Measurements from ENCODE around the gene ATP8A2. TPM values are rescaled to one million over a fixed set of nuclear protein-coding genes. Genes with fewer than 3 reads are reported as not detected.

ATP8A2 gene
- total RNA-seq, 1 experiment from 2014 or later, result 5.2 TPM

DNA sequence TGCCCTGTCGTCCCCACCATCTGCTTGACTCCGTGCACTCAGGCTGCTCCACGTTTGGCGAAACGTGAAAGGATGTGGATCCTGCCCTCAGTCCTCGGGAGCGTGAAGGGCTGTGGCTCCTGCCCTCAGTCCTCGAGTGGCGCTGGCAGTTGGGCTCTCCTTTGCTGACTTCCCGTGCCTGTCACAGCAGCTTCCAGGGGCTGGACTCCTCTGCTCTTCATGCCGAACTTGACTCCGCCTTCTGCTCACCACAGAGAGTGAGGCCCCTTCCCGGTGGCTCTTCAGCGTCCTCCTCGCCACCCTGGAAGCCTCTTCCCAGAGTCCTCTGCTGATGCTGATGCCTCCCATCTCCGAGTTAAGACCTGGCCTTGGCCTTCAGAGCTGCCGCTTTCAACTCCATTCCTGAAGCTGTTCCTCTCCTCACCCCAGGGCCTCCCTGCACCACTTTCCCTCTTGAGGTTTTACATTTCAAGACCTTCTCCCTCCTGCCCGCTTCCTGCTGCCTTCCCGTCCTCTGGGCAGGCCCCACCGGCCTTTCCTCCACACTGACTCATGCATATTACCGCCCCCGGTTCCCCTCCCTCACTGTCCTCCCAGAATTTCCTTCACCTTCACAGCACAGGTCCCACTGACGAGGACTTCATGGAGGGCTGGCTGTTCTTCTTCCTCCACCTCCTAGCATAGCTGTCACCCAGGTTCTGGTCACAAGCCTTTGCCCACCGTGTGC is 568.4 kb downstream of the ATP8A2 start (continued):
- TF ChIP-seq, protein P1, sequence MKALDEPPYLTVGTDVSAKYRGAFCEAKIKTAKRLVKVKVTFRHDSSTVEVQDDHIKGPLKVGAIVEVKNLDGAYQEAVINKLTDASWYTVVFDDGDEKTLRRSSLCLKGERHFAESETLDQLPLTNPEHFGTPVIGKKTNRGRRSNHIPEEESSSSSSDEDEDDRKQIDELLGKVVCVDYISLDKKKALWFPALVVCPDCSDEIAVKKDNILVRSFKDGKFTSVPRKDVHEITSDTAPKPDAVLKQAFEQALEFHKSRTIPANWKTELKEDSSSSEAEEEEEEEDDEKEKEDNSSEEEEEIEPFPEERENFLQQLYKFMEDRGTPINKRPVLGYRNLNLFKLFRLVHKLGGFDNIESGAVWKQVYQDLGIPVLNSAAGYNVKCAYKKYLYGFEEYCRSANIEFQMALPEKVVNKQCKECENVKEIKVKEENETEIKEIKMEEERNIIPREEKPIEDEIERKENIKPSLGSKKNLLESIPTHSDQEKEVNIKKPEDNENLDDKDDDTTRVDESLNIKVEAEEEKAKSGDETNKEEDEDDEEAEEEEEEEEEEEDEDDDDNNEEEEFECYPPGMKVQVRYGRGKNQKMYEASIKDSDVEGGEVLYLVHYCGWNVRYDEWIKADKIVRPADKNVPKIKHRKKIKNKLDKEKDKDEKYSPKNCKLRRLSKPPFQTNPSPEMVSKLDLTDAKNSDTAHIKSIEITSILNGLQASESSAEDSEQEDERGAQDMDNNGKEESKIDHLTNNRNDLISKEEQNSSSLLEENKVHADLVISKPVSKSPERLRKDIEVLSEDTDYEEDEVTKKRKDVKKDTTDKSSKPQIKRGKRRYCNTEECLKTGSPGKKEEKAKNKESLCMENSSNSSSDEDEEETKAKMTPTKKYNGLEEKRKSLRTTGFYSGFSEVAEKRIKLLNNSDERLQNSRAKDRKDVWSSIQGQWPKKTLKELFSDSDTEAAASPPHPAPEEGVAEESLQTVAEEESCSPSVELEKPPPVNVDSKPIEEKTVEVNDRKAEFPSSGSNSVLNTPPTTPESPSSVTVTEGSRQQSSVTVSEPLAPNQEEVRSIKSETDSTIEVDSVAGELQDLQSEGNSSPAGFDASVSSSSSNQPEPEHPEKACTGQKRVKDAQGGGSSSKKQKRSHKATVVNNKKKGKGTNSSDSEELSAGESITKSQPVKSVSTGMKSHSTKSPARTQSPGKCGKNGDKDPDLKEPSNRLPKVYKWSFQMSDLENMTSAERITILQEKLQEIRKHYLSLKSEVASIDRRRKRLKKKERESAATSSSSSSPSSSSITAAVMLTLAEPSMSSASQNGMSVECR (CRISPR knock-in tag; IDR thresholded peaks at IDR 0.05; ENCODE audit: borderline replicate concordance), result no peak
- TF ChIP-seq SMAD4 (CRISPR knock-in tag; IDR thresholded peaks at IDR 0.05), result no peak

DNA sequence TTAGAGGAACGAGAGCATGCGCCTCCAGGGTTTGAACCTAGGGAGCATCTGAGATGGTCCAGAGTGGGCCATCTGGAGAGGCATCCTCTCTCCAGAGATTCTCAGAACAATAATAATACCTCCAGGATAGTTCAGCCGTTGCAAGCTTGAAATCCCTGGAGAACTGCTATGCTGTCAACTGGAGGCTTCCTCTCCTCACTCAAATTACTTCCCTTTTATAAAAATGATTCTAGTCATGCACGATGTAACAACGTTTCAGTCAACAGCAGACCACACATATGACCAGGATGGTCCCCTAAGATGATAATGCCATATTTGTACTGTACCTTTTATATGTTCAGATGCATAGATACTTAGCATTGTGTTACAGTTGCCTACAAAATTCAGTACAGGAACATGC is 571.3 kb downstream of the ATP8A2 start:
- no peak for DNase-seq (ENCODE audit: low spot score)
- no peak for TF ChIP-seq CREB1 (CRISPR knock-in tag; IDR thresholded peaks at IDR 0.05)
- TF ChIP-seq, protein P2, sequence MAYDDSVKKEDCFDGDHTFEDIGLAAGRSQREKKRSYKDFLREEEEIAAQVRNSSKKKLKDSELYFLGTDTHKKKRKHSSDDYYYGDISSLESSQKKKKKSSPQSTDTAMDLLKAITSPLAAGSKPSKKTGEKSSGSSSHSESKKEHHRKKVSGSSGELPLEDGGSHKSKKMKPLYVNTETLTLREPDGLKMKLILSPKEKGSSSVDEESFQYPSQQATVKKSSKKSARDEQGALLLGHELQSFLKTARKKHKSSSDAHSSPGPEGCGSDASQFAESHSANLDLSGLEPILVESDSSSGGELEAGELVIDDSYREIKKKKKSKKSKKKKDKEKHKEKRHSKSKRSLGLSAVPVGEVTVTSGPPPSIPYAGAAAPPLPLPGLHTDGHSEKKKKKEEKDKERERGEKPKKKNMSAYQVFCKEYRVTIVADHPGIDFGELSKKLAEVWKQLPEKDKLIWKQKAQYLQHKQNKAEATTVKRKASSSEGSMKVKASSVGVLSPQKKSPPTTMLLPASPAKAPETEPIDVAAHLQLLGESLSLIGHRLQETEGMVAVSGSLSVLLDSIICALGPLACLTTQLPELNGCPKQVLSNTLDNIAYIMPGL (CRISPR knock-in tag; IDR thresholded peaks at IDR 0.05), result no peak
- no peak for TF ChIP-seq ZNF317 (CRISPR knock-in tag; IDR thresholded peaks at IDR 0.05; ENCODE audit: borderline replicate concordance, low read depth)
- no peak for TF ChIP-seq RELA (CRISPR knock-in tag; IDR thresholded peaks at IDR 0.05; ENCODE audit: borderline replicate concordance)
- no peak for TF ChIP-seq ZNF396 (CRISPR knock-in tag; IDR thresholded peaks at IDR 0.05; ENCODE audit: borderline replicate concordance)
- TF ChIP-seq, protein P3, sequence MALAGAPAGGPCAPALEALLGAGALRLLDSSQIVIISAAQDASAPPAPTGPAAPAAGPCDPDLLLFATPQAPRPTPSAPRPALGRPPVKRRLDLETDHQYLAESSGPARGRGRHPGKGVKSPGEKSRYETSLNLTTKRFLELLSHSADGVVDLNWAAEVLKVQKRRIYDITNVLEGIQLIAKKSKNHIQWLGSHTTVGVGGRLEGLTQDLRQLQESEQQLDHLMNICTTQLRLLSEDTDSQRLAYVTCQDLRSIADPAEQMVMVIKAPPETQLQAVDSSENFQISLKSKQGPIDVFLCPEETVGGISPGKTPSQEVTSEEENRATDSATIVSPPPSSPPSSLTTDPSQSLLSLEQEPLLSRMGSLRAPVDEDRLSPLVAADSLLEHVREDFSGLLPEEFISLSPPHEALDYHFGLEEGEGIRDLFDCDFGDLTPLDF (CRISPR knock-in tag; IDR thresholded peaks at IDR 0.05), result no peak
- TF ChIP-seq GRHL2 (CRISPR knock-in tag; IDR thresholded peaks at IDR 0.05; ENCODE audit: insufficient replicate concordance, severe bottlenecking), result no peak
- no peak for TF ChIP-seq FOXP1 (CRISPR knock-in tag; IDR thresholded peaks at IDR 0.05; ENCODE audit: borderline replicate concordance)
- TF ChIP-seq, protein P4, sequence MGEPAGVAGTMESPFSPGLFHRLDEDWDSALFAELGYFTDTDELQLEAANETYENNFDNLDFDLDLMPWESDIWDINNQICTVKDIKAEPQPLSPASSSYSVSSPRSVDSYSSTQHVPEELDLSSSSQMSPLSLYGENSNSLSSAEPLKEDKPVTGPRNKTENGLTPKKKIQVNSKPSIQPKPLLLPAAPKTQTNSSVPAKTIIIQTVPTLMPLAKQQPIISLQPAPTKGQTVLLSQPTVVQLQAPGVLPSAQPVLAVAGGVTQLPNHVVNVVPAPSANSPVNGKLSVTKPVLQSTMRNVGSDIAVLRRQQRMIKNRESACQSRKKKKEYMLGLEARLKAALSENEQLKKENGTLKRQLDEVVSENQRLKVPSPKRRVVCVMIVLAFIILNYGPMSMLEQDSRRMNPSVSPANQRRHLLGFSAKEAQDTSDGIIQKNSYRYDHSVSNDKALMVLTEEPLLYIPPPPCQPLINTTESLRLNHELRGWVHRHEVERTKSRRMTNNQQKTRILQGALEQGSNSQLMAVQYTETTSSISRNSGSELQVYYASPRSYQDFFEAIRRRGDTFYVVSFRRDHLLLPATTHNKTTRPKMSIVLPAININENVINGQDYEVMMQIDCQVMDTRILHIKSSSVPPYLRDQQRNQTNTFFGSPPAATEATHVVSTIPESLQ (CRISPR knock-in tag; IDR thresholded peaks at IDR 0.05), result no peak
- TF ChIP-seq, protein P5, sequence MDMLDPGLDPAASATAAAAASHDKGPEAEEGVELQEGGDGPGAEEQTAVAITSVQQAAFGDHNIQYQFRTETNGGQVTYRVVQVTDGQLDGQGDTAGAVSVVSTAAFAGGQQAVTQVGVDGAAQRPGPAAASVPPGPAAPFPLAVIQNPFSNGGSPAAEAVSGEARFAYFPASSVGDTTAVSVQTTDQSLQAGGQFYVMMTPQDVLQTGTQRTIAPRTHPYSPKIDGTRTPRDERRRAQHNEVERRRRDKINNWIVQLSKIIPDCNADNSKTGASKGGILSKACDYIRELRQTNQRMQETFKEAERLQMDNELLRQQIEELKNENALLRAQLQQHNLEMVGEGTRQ (CRISPR knock-in tag; IDR thresholded peaks at IDR 0.05), result no peak
- TF ChIP-seq ZNF263 (CRISPR knock-in tag; IDR thresholded peaks at IDR 0.05; ENCODE audit: low read depth), result no peak
- TF ChIP-seq, protein P6, sequence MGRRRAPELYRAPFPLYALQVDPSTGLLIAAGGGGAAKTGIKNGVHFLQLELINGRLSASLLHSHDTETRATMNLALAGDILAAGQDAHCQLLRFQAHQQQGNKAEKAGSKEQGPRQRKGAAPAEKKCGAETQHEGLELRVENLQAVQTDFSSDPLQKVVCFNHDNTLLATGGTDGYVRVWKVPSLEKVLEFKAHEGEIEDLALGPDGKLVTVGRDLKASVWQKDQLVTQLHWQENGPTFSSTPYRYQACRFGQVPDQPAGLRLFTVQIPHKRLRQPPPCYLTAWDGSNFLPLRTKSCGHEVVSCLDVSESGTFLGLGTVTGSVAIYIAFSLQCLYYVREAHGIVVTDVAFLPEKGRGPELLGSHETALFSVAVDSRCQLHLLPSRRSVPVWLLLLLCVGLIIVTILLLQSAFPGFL (CRISPR knock-in tag; IDR thresholded peaks at IDR 0.05; ENCODE audit: borderline replicate concordance), result no peak
- TF ChIP-seq, protein P7, sequence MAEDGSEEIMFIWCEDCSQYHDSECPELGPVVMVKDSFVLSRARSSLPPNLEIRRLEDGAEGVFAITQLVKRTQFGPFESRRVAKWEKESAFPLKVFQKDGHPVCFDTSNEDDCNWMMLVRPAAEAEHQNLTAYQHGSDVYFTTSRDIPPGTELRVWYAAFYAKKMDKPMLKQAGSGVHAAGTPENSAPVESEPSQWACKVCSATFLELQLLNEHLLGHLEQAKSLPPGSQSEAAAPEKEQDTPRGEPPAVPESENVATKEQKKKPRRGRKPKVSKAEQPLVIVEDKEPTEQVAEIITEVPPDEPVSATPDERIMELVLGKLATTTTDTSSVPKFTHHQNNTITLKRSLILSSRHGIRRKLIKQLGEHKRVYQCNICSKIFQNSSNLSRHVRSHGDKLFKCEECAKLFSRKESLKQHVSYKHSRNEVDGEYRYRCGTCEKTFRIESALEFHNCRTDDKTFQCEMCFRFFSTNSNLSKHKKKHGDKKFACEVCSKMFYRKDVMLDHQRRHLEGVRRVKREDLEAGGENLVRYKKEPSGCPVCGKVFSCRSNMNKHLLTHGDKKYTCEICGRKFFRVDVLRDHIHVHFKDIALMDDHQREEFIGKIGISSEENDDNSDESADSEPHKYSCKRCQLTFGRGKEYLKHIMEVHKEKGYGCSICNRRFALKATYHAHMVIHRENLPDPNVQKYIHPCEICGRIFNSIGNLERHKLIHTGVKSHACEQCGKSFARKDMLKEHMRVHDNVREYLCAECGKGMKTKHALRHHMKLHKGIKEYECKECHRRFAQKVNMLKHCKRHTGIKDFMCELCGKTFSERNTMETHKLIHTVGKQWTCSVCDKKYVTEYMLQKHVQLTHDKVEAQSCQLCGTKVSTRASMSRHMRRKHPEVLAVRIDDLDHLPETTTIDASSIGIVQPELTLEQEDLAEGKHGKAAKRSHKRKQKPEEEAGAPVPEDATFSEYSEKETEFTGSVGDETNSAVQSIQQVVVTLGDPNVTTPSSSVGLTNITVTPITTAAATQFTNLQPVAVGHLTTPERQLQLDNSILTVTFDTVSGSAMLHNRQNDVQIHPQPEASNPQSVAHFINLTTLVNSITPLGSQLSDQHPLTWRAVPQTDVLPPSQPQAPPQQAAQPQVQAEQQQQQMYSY (CRISPR knock-in tag; IDR thresholded peaks at IDR 0.05), result no peak
- TF ChIP-seq ETV6 (CRISPR knock-in tag; IDR thresholded peaks at IDR 0.05), result no peak
- no peak for TF ChIP-seq ZNF232 (CRISPR knock-in tag; IDR thresholded peaks at IDR 0.05)
- TF ChIP-seq NR2C2 (CRISPR knock-in tag; IDR thresholded peaks at IDR 0.05), result no peak

More for the DNA sequence above, 571.3 kb downstream of the ATP8A2 start:
- Mint-ChIP-seq H3K27ac (no peak overlapping the region), H3K4me3 (no peak overlapping the region), H3K36me3 (no peaks in the 10 kb centered on the region), H3K27me3 (ENCODE audit: low read depth) (peaks cover 10% of the 10 kb centered on the region), H3K4me1 (peaks cover 28% of the 10 kb centered on the region), H3K9me3 (peaks cover 10% of the 10 kb centered on the region)
- ChIA-PET CTCF (no interaction called here), POLR2A (no interaction called here)
- ATAC-seq, result no peak

Data from WTC11 (cell line).